ENCODE data around the gene PLEKHG4.

Gene PLEKHG4

GRCh38 chr16:67336648-67337047, 57.3 kb downstream of the PLEKHG4 start:
- no peak for DNase-seq (ENCODE audit: low spot score)
